ENCODE measurements around the gene RGMA. TPM values are rescaled to one million over a fixed set of nuclear protein-coding genes. Genes with fewer than 3 reads are reported as not detected.
A peak's percentile ranks its signal among the peaks of the same experiment; 100 is the strongest.
"Not testable (repeated sequence)": the region's sequence is repeated elsewhere in the genome, so short reads cannot be mapped to it uniquely, and the experiment has no call there.

The RGMA gene
- total RNA-seq, 1 donor from 2014 or later, result 0.07 TPM

DNA sequence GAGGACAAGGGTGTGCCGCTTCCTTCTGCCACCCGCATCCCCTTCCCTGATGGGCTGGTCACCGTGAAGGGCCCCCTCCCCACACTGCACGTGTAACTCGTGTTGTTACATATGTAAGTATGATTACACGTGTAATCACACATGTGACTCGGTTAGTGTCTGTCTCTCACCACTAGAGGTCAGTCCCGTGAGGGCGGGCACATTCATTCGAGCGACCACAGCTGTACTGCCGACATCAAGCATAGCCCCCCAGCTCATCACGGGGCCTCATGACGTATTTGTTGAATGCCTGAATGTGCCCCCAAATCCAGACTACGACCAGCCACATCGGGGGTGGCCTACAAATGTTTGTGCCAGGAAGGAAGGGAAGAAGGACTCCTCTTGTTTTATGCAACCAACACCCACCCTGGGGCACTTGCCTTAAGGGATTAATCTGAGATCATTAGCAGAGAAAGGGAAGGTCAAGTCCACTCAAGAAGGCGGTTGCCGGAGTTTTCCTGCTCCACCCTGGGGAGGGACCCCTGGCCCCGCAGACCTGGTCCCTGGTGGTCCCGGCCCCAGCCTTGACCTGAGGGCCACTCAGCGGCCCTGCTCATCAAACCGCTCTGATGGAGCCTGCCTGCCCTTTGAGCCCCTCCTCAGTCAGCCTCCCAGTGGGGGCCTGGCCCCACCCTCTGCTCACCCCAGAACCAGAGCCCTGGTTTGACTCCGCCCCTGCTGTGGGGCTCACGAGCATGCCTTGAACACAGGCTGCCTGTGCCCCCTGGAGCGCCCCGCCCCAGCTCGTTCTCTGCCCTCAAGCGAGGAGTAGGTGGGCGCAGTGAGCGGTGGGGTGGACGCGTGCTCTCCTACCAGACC is 52.8 kb downstream of the RGMA start:
- intact Hi-C loops (cut with micrococcal nuclease), result no loop called here
- Mint-ChIP-seq H3K27ac (no peak overlapping the region), H3K36me3 (ENCODE audit: low read depth) (no peaks in the 10 kb centered on the region), H3K9me3 (no peaks in the 10 kb centered on the region), H3K4me3 (peak overlapping the region; percentile 60), H3K27me3 (peaks cover 3% of the 10 kb centered on the region), H3K4me1 (peaks cover 5% of the 10 kb centered on the region)
- DNase-seq, result peak; percentile 81

DNA sequence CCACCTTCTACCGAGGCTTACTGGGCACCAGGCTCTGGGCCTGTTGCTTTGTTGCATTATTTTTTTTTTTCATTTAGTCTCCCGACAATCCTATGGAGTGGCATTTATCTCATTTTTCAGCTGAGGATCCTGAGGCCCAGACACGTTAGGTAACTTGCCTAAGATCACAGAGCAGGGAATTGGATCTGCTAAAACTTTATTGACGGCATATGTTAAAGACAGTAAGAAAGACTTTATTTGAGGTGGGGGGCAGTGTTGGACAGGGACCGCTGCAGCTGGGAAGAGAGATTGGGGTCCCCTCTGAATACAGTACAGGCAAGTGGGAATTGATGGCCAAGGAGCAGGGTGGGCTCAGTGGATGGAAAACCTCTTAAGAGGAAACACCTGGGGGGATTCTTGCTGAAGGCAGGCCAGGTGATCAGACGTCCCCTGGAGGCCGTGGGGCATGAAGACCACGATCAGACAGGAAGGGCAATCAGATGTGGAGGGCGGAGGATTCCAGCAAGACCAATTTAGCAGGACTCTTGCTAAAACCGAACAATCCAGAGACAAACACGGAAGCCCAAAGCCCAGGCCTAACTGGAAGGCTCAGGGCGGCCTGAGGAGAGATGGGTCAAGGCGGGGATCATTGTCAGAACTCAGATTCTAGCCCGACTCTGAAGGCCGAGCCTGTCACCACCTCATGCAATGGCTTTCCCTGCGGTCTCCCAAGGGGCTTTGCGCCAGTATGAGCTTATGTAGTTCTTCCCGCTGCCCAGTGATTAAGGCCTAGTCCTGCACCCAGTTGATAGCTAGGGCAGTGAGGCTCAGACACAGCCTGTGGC is 53.7 kb downstream of the RGMA start:
- intact Hi-C loops (cut with micrococcal nuclease), result no loop called here
- Mint-ChIP-seq H3K27ac (no peak overlapping the region), H3K36me3 (ENCODE audit: low read depth) (no peaks in the 10 kb centered on the region), H3K4me3 (no peak overlapping the region), H3K27me3 (peaks cover under 1% of the 10 kb centered on the region), H3K4me1 (peaks cover 9% of the 10 kb centered on the region), H3K9me3 (no peaks in the 10 kb centered on the region)
- DNase-seq, result no peak

GRCh38 chr15:93034512-93034911 is 54.5 kb downstream of the RGMA start:
- intact Hi-C loops (cut with micrococcal nuclease), result no loop called here
- H3K4me1 Mint-ChIP-seq, result peaks cover 13% of the 10 kb centered on the region
- H3K9me3 Mint-ChIP-seq, result no peaks in the 10 kb centered on the region
- no peak overlapping the region for H3K4me3 Mint-ChIP-seq
- no peak overlapping the region for H3K27ac Mint-ChIP-seq
- H3K36me3 Mint-ChIP-seq (ENCODE audit: low read depth), result no peaks in the 10 kb centered on the region
- H3K27me3 Mint-ChIP-seq, result no peaks in the 10 kb centered on the region
- DNase-seq, result no peak

- Mint-ChIP-seq H3K27me3 (no peaks in the 10 kb centered on the region), H3K9me3 (no peaks in the 10 kb centered on the region), H3K27ac (no peak overlapping the region), H3K4me1 (peaks cover 16% of the 10 kb centered on the region), H3K36me3 (ENCODE audit: low read depth) (no peaks in the 10 kb centered on the region), H3K4me3 (no peak overlapping the region)
- intact Hi-C loops (cut with micrococcal nuclease), result no loop called here
- DNase-seq, result no peak
These were observed 55.5 kb downstream of the RGMA start for GRCh38 chr15:93033434-93034045.

DNA sequence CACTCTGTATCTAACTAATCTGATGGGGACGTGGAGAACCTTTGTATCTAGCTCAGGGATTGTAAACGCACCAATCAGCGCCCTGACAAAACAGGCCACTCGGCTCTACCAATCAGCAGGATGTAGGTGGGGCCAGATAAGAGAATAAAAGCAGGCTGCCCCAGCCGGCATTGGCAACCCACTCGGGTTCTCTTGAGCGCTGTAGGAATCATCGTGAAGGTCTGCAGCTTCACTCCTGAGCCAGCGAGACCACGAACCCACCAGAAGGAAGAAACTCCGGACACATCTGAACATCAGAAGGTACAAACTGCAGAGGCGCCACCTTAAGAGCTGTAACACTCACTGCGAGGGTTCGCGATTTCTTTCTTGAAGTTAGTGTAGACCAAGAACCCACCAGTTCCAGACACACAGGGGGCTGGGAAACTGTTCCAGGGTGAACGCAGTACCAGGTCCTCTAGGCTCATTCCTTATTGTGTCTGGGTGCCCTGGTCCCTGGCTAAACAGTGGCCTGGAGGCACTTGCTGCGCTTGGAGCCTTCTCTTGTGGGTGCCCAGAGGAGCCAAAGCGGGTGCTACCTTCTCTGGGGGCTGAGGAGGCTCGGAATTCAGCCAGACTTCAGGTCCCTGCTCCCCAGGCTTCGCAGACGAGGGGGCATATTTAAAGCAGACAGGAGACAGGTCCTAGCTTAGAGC is 56.4 kb downstream of the RGMA start:
- H3K27me3 Mint-ChIP-seq; DNase-seq; H3K9me3 Mint-ChIP-seq; intact Hi-C loops (cut with micrococcal nuclease); H3K36me3 Mint-ChIP-seq (ENCODE audit: low read depth); H3K4me3 Mint-ChIP-seq; H3K27ac Mint-ChIP-seq: not testable (repeated sequence)
- peaks cover 19% of the 10 kb centered on the region for H3K4me1 Mint-ChIP-seq

- H3K27ac Mint-ChIP-seq; H3K27me3 Mint-ChIP-seq; DNase-seq; H3K9me3 Mint-ChIP-seq; intact Hi-C loops (cut with micrococcal nuclease); H3K4me3 Mint-ChIP-seq: not testable (repeated sequence)
- H3K36me3 Mint-ChIP-seq (ENCODE audit: low read depth), result peaks cover 11% of the 10 kb centered on the region
- peaks cover 19% of the 10 kb centered on the region for H3K4me1 Mint-ChIP-seq
These were observed 57.2 kb downstream of the RGMA start for GRCh38 chr15:93031557-93032384.

DNA sequence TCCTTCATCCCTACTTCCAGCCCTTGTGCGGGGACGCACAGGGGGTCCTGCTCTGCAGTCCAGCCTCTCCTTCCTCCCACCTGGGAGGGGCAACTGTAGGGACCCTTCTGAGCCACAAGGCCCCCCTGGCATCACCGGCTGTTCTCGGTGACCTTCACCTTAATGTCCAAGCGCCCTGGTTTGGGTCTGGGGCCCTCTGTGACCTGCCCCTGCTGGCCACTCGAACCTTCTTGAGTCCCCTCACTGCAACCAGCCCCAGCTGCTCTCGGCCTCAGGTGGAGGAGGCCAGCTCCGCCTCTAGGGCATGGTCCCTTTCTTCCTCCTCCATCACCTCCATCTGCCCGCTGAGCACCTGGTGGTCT is 57.9 kb downstream of the RGMA start:
- intact Hi-C loops (cut with micrococcal nuclease), result no loop called here
- H3K9me3 Mint-ChIP-seq, result no peaks in the 10 kb centered on the region
- H3K36me3 Mint-ChIP-seq (ENCODE audit: low read depth), result peaks cover 17% of the 10 kb centered on the region
- no peak for DNase-seq
- peaks cover 18% of the 10 kb centered on the region for H3K4me1 Mint-ChIP-seq
- no peak overlapping the region for H3K27ac Mint-ChIP-seq
- H3K27me3 Mint-ChIP-seq, result no peaks in the 10 kb centered on the region
- no peak overlapping the region for H3K4me3 Mint-ChIP-seq

GRCh38 chr15:93030430-93031102 is 58.4 kb downstream of the RGMA start:
- intact Hi-C loops (cut with micrococcal nuclease), result loop anchor here (1.0 kb wide), 1 partner anchor 1090 kb away; no protein-coding TSS in a partner anchor
- Mint-ChIP-seq H3K4me3 (no peak overlapping the region), H3K27ac (peak overlapping the region; percentile 29), H3K9me3 (no peaks in the 10 kb centered on the region), H3K36me3 (ENCODE audit: low read depth) (peaks cover 21% of the 10 kb centered on the region), H3K27me3 (no peaks in the 10 kb centered on the region), H3K4me1 (peaks cover 18% of the 10 kb centered on the region)
- peak; percentile 90 for DNase-seq

- Mint-ChIP-seq H3K9me3 (no peaks in the 10 kb centered on the region), H3K36me3 (ENCODE audit: low read depth) (peaks cover 27% of the 10 kb centered on the region), H3K4me1 (peaks cover 24% of the 10 kb centered on the region), H3K4me3 (no peak overlapping the region), H3K27ac (peak overlapping the region; percentile 63), H3K27me3 (no peaks in the 10 kb centered on the region)
- no peak for DNase-seq
- intact Hi-C loops (cut with micrococcal nuclease), result loop anchor here (1.0 kb wide), 1 partner anchor 1090 kb away; no protein-coding TSS in a partner anchor
These were observed 59.1 kb downstream of the RGMA start for GRCh38 chr15:93029836-93030429.

DNA sequence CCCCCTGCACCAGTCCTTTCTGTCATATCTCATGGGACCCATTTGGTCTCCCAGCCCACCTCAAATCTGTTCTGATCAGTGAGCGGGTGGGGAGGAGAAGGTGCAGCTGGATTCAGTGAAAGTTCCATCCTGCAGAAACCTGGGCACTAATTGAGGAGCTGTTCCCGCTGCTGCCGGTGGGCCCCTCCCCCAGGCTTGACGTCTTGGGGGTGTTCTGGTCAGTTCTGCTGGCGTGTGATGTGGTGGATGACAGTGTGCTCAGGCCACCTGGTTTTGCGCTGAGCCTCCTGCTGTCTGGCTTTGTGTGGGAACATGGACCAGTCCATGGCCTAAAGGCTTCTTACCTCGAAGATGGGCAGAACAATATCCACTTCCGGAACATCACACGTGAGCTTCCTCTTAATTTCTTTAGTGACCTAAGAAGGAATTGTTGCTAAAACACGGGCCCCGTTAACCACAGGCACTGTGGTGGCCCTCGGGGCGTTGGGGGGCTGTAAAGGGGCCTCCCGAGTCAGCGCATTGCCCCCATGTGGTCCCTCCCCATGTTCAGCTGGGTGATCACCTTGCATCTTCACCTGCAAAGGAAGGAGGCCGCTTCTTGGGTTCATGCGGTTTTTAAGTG is 59.7 kb downstream of the RGMA start:
- no peak for DNase-seq
- Mint-ChIP-seq H3K27ac (peak overlapping the region; percentile 63), H3K4me3 (no peak overlapping the region), H3K9me3 (no peaks in the 10 kb centered on the region), H3K4me1 (peaks cover 30% of the 10 kb centered on the region), H3K27me3 (no peaks in the 10 kb centered on the region), H3K36me3 (ENCODE audit: low read depth) (peaks cover 33% of the 10 kb centered on the region)
- intact Hi-C loops (cut with micrococcal nuclease), result no loop called here

- Mint-ChIP-seq H3K27ac (peak overlapping the region; percentile 29), H3K27me3 (no peaks in the 10 kb centered on the region), H3K36me3 (ENCODE audit: low read depth) (peaks cover 39% of the 10 kb centered on the region), H3K9me3 (no peaks in the 10 kb centered on the region), H3K4me3 (no peak overlapping the region), H3K4me1 (peaks cover 33% of the 10 kb centered on the region)
- intact Hi-C loops (cut with micrococcal nuclease), result no loop called here
- no peak for DNase-seq
These were observed 60.3 kb downstream of the RGMA start for GRCh38 chr15:93028632-93029213.

Data from activated CD4-positive, alpha-beta T cell treated with anti-CD3 and anti-CD28 coated beads, Interleukin-2, amount 10 ng/mL, durations not matched to agents 24 days and 14 days (primary cell).